H9 (cell line): ENCODE results near the gene SLAMF7. TPM values are rescaled to one million over a fixed set of nuclear protein-coding genes. Genes with fewer than 3 reads are reported as not detected.

ENCODE experiments used
- DNase-seq: peaks from one replicate; pipeline ENCODE4 v3.0.0-alpha.2; 2017
- H2AFZ ChIP-seq: one replicate; pipeline ENCODE4 v1.6.1; 2013; ENCODE audit warnings: mild to moderate bottlenecking, low read length, control low read depth, moderate library complexity
- H2AK5ac ChIP-seq: 2 replicates; pipeline ENCODE4 v1.6.1; 2013; ENCODE audit warnings: low read length, control low read depth, mixed read lengths; ENCODE audit not compliant: insufficient read length
- H2BK120ac ChIP-seq: one replicate; pipeline ENCODE4 v1.6.1; 2013; ENCODE audit warnings: low read depth, mild to moderate bottlenecking, low read length, control low read depth, inconsistent platforms; ENCODE audit not compliant: poor library complexity, severe bottlenecking
- H2BK12ac ChIP-seq: 2 replicates; pipeline ENCODE4 v1.6.1; 2013; ENCODE audit warnings: low read length, control low read depth, mixed read lengths, low read depth; ENCODE audit not compliant: insufficient read length
- H2BK15ac ChIP-seq: 2 replicates; pipeline ENCODE4 v1.6.1; 2013; ENCODE audit warnings: low read depth, low read length, control low read depth
- H2BK20ac ChIP-seq: one replicate; pipeline ENCODE4 v1.6.1; 2013; ENCODE audit warnings: low read depth, mild to moderate bottlenecking, low read length, control low read depth, inconsistent platforms; ENCODE audit not compliant: poor library complexity, severe bottlenecking
- H2BK5ac ChIP-seq: 2 replicates; pipeline ENCODE4 v1.6.1; 2013; ENCODE audit warnings: low read length, control low read depth, mixed read lengths; ENCODE audit not compliant: insufficient read length
- H3K14ac ChIP-seq: 2 replicates; pipeline ENCODE4 v1.6.1; 2013; ENCODE audit warnings: low read length, control low read depth; ENCODE audit not compliant: insufficient read depth
- H3K18ac ChIP-seq: 2 replicates; pipeline ENCODE4 v1.6.1; 2013; ENCODE audit warnings: low read depth, mild to moderate bottlenecking, mixed read lengths, low read length, control low read depth; ENCODE audit not compliant: insufficient read length
- H3K23ac ChIP-seq: 2 replicates; pipeline ENCODE4 v1.6.1; 2013; ENCODE audit warnings: low read length, control low read depth, mixed read lengths, low read depth; ENCODE audit not compliant: insufficient read length
- H3K23me2 ChIP-seq: 2 replicates; pipeline ENCODE4 v1.6.1; 2013; ENCODE audit warnings: low read depth, mild to moderate bottlenecking, mixed read lengths, low read length, control low read depth; ENCODE audit not compliant: insufficient read length, poor library complexity, severe bottlenecking
- H3K27ac ChIP-seq: 2 replicates; pipeline ENCODE4 v1.5.1; 2013; ENCODE audit warnings: low read length, control low read depth, mixed read lengths, low read depth; ENCODE audit not compliant: insufficient read length
- H3K27me3 ChIP-seq: 2 replicates; pipeline ENCODE4 v1.6.1; 2013; ENCODE audit warnings: low read length, control low read depth, inconsistent platforms; ENCODE audit not compliant: insufficient read depth
- H3K4ac ChIP-seq: 2 replicates; pipeline ENCODE4 v1.6.1; 2013; ENCODE audit warnings: low read depth, mild to moderate bottlenecking, control low read depth, inconsistent platforms, low read length, moderate library complexity
- H3K4me1 ChIP-seq: 2 replicates; pipeline ENCODE4 v1.6.1; 2013; ENCODE audit warnings: low read length, control low read depth, inconsistent platforms; ENCODE audit not compliant: insufficient read depth
- H3K4me2 ChIP-seq: 2 replicates; pipeline ENCODE4 v1.6.1; 2013; ENCODE audit warnings: low read length, control low read depth, mixed read lengths; ENCODE audit not compliant: insufficient read length, insufficient read depth
- H3K56ac ChIP-seq: 2 replicates; pipeline ENCODE4 v1.6.1; 2013; ENCODE audit warnings: low read depth, mild to moderate bottlenecking, mixed read lengths, low read length, control low read depth; ENCODE audit not compliant: insufficient read length
- H3K79me1 ChIP-seq: 2 replicates; pipeline ENCODE4 v1.6.1; 2013; ENCODE audit warnings: low read depth, mild to moderate bottlenecking, moderate library complexity, low read length, control low read depth, inconsistent platforms; ENCODE audit not compliant: insufficient read depth, poor library complexity, severe bottlenecking
- H3K79me2 ChIP-seq: 2 replicates; pipeline ENCODE4 v1.6.1; 2013; ENCODE audit warnings: low read length, control low read depth, inconsistent platforms; ENCODE audit not compliant: insufficient read depth
- H3K9ac ChIP-seq: 2 replicates; pipeline ENCODE4 v1.6.1; 2013; ENCODE audit warnings: low read length, control low read depth, mixed read lengths; ENCODE audit not compliant: insufficient read length; ENCODE audit errors: extremely low read depth
- H3K9me3 ChIP-seq: one replicate; pipeline ENCODE4 v1.6.1; 2013; ENCODE audit warnings: low read depth, low read length, inconsistent platforms; ENCODE audit not compliant: control insufficient read depth
- H3T11ph ChIP-seq: one replicate; pipeline ENCODE4 v1.6.1; 2013; ENCODE audit warnings: mild to moderate bottlenecking, low read length, control low read depth, inconsistent platforms
- H4K20me1 ChIP-seq: one replicate; pipeline ENCODE4 v1.6.1; 2013; ENCODE audit not compliant: control insufficient read depth, insufficient read length, insufficient read depth
- H4K5ac ChIP-seq: 2 replicates; pipeline ENCODE4 v1.6.1; 2013; ENCODE audit warnings: low read depth, mild to moderate bottlenecking, mixed read lengths, low read length, control low read depth; ENCODE audit not compliant: insufficient read length
- H4K8ac ChIP-seq: replicated peaks from 2 replicates; pipeline ENCODE4 v1.6.1; 2013; ENCODE audit warnings: low read length, control low read depth, mixed read lengths, low read depth; ENCODE audit not compliant: insufficient read length
- H4K91ac ChIP-seq: 2 replicates; pipeline ENCODE4 v1.6.1; 2013; ENCODE audit warnings: low read depth, mild to moderate bottlenecking, moderate library complexity, mixed read lengths, low read length, control low read depth; ENCODE audit not compliant: insufficient read length
- H3K27ac Mint-ChIP-seq, 3 experiments: 2 replicates in 2 of 3; 3 replicates in 1 of 3; pipeline ENCODE4 v1.8.0; 2020 to 2021; ENCODE audit warnings: mixed read lengths in 3 of 3, mild to moderate bottlenecking in 1 of 3, moderate library complexity in 1 of 3
- H3K27me3 Mint-ChIP-seq: 2 replicates; pipeline ENCODE4 v1.8.0; 2021; ENCODE audit warnings: low read depth, mild to moderate bottlenecking, moderate library complexity, mixed read lengths
- H3K36me3 Mint-ChIP-seq, 3 experiments: 2 replicates in 2 of 3; 3 replicates in 1 of 3; pipeline ENCODE4 v1.8.0; 2020 to 2021; ENCODE audit warnings: low read depth in 3 of 3, mixed read lengths in 3 of 3; ENCODE audit not compliant: insufficient read depth in 1 of 3
- H3K4me1 Mint-ChIP-seq, 2 experiments: 2 replicates each; pipeline ENCODE4 v1.8.0; 2020; ENCODE audit warnings: mixed read lengths in 2 of 2
- H3K4me3 Mint-ChIP-seq, 2 experiments: 2 replicates in 1 of 2; 3 replicates in 1 of 2; pipeline ENCODE4 v1.8.0; 2020 to 2021; ENCODE audit warnings: mild to moderate bottlenecking in 2 of 2, mixed read lengths in 2 of 2, moderate library complexity in 1 of 2
- H3K9me3 Mint-ChIP-seq, 2 experiments: 2 replicates in 1 of 2; 3 replicates in 1 of 2; pipeline ENCODE4 v1.8.0; 2020; ENCODE audit warnings: mild to moderate bottlenecking in 2 of 2, mixed read lengths in 2 of 2, moderate library complexity in 1 of 2
- WGBS: extraction: QIAGEN DNeasy Blood & Tissue Kit; methylation state at CpG from one replicate; pipeline ENCODE4 v1.1.7; 2013; ENCODE audit warnings: missing lambda C conversion rate, low lambda C conversion rate, mixed read lengths; ENCODE audit not compliant: insufficient read length; ENCODE audit errors: extremely low coverage; 5-methylcytosine and 5-hydroxymethylcytosine counted together
- total RNA-seq: library from RNA; stranded (reverse); gene quantifications from 2 replicates; pipeline ENCODE4 v1.2.1, GENCODE V29; 2021
- TF ChIP-seq, protein P1 (sequence below): fragments of 200-600 bp; sonication (generic); conservative IDR thresholded peaks from 3 replicates; pipeline ENCODE4 v1.8.0; 2021; ENCODE audit warnings: antibody characterized with exemption, mild to moderate bottlenecking

Gene SLAMF7
- total RNA-seq, 1 experiment from 2014 or later = not detected

GRCh38 chr1:160740133-160740688 is 1.2 kb downstream of the SLAMF7 start:
- Histone ChIP-seq H3K79me1 (no peaks in the 10 kb centered on the region), H2BK15ac (no peak overlapping the region), H2BK5ac (no peak overlapping the region), H3K9ac (no peak overlapping the region), H3K9me3 (no peaks in the 10 kb centered on the region), H3K79me2 (no peaks in the 10 kb centered on the region), H3K27ac (no peak overlapping the region), H3K56ac (no peak overlapping the region), H2AFZ (no peak overlapping the region), H3T11ph (no peak overlapping the region), H3K4me1 (peaks cover 2% of the 10 kb centered on the region; the same call in 1 of the 2 replicates), H2BK20ac (no peak overlapping the region), H2AK5ac (no peak overlapping the region), H3K4ac (no peak overlapping the region), H2BK120ac (no peak overlapping the region), H4K8ac (no peak overlapping the region), H3K4me2 (no peak overlapping the region), H3K14ac (no peak overlapping the region), H3K23me2 (no peaks in the 10 kb centered on the region), H2BK12ac (no peak overlapping the region), H4K91ac (no peak overlapping the region), H3K18ac (no peak overlapping the region), H3K23ac (no peak overlapping the region), H4K20me1 (no peaks in the 10 kb centered on the region), H4K5ac (no peak overlapping the region), H3K27me3 (no peaks in the 10 kb centered on the region)
- Mint-ChIP-seq H3K27me3 (peaks cover 4% of the 10 kb centered on the region), H3K4me1 (peaks cover 8 to 12% of the 10 kb centered on the region in 2 experiments), H3K9me3 (peaks cover 14 to 18% of the 10 kb centered on the region in 2 experiments), H3K27ac (no peak overlapping the region; a peak in 1 of 7 replicates), H3K36me3 (peaks cover 4 to 15% (median 9%) of the 10 kb centered on the region in 3 experiments; a peak in 5 of 7 replicates), H3K4me3 (no peak overlapping the region)
- DNase-seq = no peak
- TF ChIP-seq, protein P1, sequence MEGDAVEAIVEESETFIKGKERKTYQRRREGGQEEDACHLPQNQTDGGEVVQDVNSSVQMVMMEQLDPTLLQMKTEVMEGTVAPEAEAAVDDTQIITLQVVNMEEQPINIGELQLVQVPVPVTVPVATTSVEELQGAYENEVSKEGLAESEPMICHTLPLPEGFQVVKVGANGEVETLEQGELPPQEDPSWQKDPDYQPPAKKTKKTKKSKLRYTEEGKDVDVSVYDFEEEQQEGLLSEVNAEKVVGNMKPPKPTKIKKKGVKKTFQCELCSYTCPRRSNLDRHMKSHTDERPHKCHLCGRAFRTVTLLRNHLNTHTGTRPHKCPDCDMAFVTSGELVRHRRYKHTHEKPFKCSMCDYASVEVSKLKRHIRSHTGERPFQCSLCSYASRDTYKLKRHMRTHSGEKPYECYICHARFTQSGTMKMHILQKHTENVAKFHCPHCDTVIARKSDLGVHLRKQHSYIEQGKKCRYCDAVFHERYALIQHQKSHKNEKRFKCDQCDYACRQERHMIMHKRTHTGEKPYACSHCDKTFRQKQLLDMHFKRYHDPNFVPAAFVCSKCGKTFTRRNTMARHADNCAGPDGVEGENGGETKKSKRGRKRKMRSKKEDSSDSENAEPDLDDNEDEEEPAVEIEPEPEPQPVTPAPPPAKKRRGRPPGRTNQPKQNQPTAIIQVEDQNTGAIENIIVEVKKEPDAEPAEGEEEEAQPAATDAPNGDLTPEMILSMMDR = no peak
- no CpG with 5 or more reads among the region's 5 CpGs for WGBS
